Measurements from ENCODE around the gene ACVR1B.

DNA sequence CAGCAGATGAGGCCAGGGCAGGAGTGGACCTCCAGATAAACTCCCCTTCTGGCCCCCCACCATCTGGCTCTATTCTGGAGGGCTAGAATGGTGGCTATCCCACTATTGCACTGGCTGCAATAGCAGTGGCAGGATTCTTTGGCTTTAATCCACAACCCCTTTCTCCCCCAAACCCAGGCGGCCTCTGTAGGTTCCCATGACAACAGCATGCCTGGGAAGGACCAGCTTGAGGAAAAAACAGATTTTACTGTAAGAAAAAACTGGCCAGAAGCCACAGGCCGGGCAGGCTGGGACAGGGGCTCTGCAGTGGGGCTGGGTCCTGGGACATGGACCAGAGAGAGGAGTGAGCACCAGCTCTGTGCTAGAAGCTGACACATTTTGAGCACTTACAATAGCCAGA, 13.6 kb upstream of the ACVR1B start:
- TF ChIP-seq POLR2AphosphoS5 (IDR thresholded peaks at IDR 0.05) (no peak), POLR2A (IDR thresholded peaks at IDR 0.05) (no peak)
- TF ChIP-seq, protein P1, sequence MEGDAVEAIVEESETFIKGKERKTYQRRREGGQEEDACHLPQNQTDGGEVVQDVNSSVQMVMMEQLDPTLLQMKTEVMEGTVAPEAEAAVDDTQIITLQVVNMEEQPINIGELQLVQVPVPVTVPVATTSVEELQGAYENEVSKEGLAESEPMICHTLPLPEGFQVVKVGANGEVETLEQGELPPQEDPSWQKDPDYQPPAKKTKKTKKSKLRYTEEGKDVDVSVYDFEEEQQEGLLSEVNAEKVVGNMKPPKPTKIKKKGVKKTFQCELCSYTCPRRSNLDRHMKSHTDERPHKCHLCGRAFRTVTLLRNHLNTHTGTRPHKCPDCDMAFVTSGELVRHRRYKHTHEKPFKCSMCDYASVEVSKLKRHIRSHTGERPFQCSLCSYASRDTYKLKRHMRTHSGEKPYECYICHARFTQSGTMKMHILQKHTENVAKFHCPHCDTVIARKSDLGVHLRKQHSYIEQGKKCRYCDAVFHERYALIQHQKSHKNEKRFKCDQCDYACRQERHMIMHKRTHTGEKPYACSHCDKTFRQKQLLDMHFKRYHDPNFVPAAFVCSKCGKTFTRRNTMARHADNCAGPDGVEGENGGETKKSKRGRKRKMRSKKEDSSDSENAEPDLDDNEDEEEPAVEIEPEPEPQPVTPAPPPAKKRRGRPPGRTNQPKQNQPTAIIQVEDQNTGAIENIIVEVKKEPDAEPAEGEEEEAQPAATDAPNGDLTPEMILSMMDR (IDR thresholded peaks at IDR 0.05) = no peak
